SK-N-SH (cell line): ENCODE results near the gene KRT3. TPM values are rescaled to one million over a fixed set of nuclear protein-coding genes. Genes with fewer than 3 reads are reported as not detected.

ENCODE experiments used
- CTCF ChIA-PET: fragments of 300-600, 350-600 bp; formaldehyde crosslinking; extraction: SDS; loops from one replicate; lab custom pipeline; 2021; lab: Yijun Ruan, JAX
- POLR2A ChIA-PET: fragments of 350-600 bp; sonication (Branson Sonifier 250); formaldehyde crosslinking; extraction: SDS; loops from one replicate; lab custom pipeline; 2020; ENCODE audit warnings: antibody characterized with exemption, inconsistent platforms; lab: Yijun Ruan, JAX
- DNase-seq: peaks from one replicate; pipeline ENCODE4 v3.0.0; 2012
- H2AFZ ChIP-seq: fragments of 200-600 bp; sonication (generic); 2 replicates; pipeline ENCODE4 v1.8.1; 2016; ENCODE audit warnings: antibody characterized with exemption, mild to moderate bottlenecking, low read depth
- H3F3A ChIP-seq: fragments of 200-600 bp; sonication (generic); replicated peaks from 2 replicates; pipeline ENCODE3; 2016; ENCODE audit warnings: antibody characterized with exemption, mild to moderate bottlenecking; ENCODE audit not compliant: insufficient read depth
- H3K27ac ChIP-seq, 2 experiments: fragments of 200-500 bp in 1 of 2; fragments of 200-600 bp in 1 of 2; sonication (Bioruptor generic) in 1 of 2; sonication (generic), shearing (Covaris generic) in 1 of 2; 2 replicates each; pipeline versions ENCODE4 v1.5.1 to v1.6.1; 2014 to 2016; ENCODE audit warnings: low read depth in 2 of 2, inconsistent platforms in 1 of 2, low read length in 1 of 2, mild to moderate bottlenecking in 1 of 2, mixed read lengths in 1 of 2
- H3K27me3 ChIP-seq: fragments of 200-600 bp; sonication (generic), shearing (Covaris generic); 2 replicates; pipeline ENCODE4 v1.6.1; 2016; ENCODE audit warnings: mixed run types; ENCODE audit not compliant: insufficient read depth
- H3K36me3 ChIP-seq, 2 experiments: fragments of 200-500 bp in 1 of 2; fragments of 200-600 bp in 1 of 2; sonication (Bioruptor generic) in 1 of 2; sonication (generic) in 1 of 2; replicated peaks in 1 of 2; 2 replicates each; pipeline versions ENCODE3 to v1.5.1; 2014 to 2016; ENCODE audit warnings: low read length in 1 of 2, mild to moderate bottlenecking in 1 of 2; ENCODE audit not compliant: insufficient read depth in 2 of 2, control insufficient read depth in 1 of 2
- H3K4me1 ChIP-seq, 2 experiments: fragments of 200-500 bp in 1 of 2; fragments of 200-600 bp in 1 of 2; sonication (Bioruptor generic) in 1 of 2; sonication (generic), shearing (Covaris generic) in 1 of 2; 2 replicates each; pipeline versions ENCODE4 v1.5.1 to v1.6.1; 2014 to 2016; ENCODE audit warnings: low read depth in 1 of 2, low read length in 1 of 2, mixed run types in 1 of 2; ENCODE audit not compliant: insufficient read depth in 2 of 2, control insufficient read depth in 1 of 2
- H3K4me2 ChIP-seq: fragments of 200-600 bp; sonication (generic), shearing (Covaris generic); 2 replicates; pipeline ENCODE4 v1.6.1; 2017; ENCODE audit warnings: mixed run types
- H3K4me3 ChIP-seq, 2 experiments: fragments of 200-500 bp in 1 of 2; fragments of 200-600 bp in 1 of 2; sonication (Bioruptor generic) in 1 of 2; sonication (generic), shearing (Covaris generic) in 1 of 2; 2 replicates each; pipeline versions ENCODE4 v1.5.1 to v1.8.1; 2014 to 2016; ENCODE audit warnings: low read depth in 2 of 2, inconsistent platforms in 1 of 2, low read length in 1 of 2, mild to moderate bottlenecking in 1 of 2, mixed read lengths in 1 of 2, moderate library complexity in 1 of 2
- H3K79me2 ChIP-seq: fragments of 200-600 bp; sonication (generic); 2 replicates; pipeline ENCODE4 v1.8.1; 2017; ENCODE audit warnings: mild to moderate bottlenecking; ENCODE audit not compliant: insufficient read depth
- H3K9ac ChIP-seq: fragments of 200-600 bp; sonication (generic); 2 replicates; pipeline ENCODE4 v1.6.1; 2017; ENCODE audit warnings: mixed run types
- H3K9me2 ChIP-seq: fragments of 200-600 bp; sonication (generic); 2 replicates; pipeline ENCODE4 v1.6.1; 2017; ENCODE audit warnings: mixed run types
- H3K9me3 ChIP-seq: fragments of 200-600 bp; sonication (generic); 2 replicates; pipeline ENCODE4 v1.6.1; 2017; ENCODE audit warnings: mixed run types, mild to moderate bottlenecking, moderate library complexity
- H4K20me1 ChIP-seq: fragments of 200-600 bp; sonication (generic); 2 replicates; pipeline ENCODE4 v1.6.1; 2017; ENCODE audit warnings: mild to moderate bottlenecking, mixed run types; ENCODE audit not compliant: insufficient read depth
- ELF1 ChIP-seq: IDR thresholded peaks from 2 replicates; pipeline ENCODE4 v1.4.0; 2012
- EZH2phosphoT487 ChIP-seq: fragments of 200-600 bp; sonication (generic); IDR thresholded peaks from 2 replicates; pipeline ENCODE4 v1.6.1; 2017; ENCODE audit warnings: low read depth, mixed run types, mild to moderate bottlenecking, antibody characterized with exemption, moderate library complexity, borderline replicate concordance
- FOSL2 ChIP-seq: IDR thresholded peaks from 2 replicates; pipeline ENCODE4 v1.4.0; 2012; ENCODE audit warnings: low read depth, mild to moderate bottlenecking, moderate library complexity, borderline replicate concordance
- FOXJ3 ChIP-seq: sonication (generic); formaldehyde crosslinking; IDR thresholded peaks from 2 replicates; pipeline ENCODE4 v1.5.1; 2020; ENCODE audit warnings: mild to moderate bottlenecking, missing genetic modification reagents
- GABPA ChIP-seq: IDR thresholded peaks from 2 replicates; pipeline ENCODE4 v1.4.0; 2012; ENCODE audit warnings: low read depth, mild to moderate bottlenecking
- IRF3 ChIP-seq: fragments of 150-350 bp; IDR thresholded peaks from 2 replicates; pipeline ENCODE4 v1.6.1; 2016; ENCODE audit warnings: mild to moderate bottlenecking, low read depth, low read length
- MEF2A ChIP-seq: IDR thresholded peaks from 2 replicates; pipeline ENCODE4 v1.4.0; 2012; ENCODE audit warnings: low read depth, borderline replicate concordance
- NFIC ChIP-seq: IDR thresholded peaks from 2 replicates; pipeline ENCODE4 v1.4.0; 2012; ENCODE audit warnings: borderline replicate concordance
- NRF1 ChIP-seq: IDR thresholded peaks from 2 replicates; pipeline ENCODE4 v1.6.1; 2012; ENCODE audit warnings: low read depth, mild to moderate bottlenecking, low read length
- PBX3 ChIP-seq: IDR thresholded peaks from 2 replicates; pipeline ENCODE4; 2012
- RAD21 ChIP-seq: IDR thresholded peaks from 2 replicates; pipeline ENCODE4 v1.6.1; 2012; ENCODE audit warnings: mild to moderate bottlenecking, low read length
- RCOR1 ChIP-seq: fragments of 150-350 bp; IDR thresholded peaks from 2 replicates; pipeline ENCODE4 v1.6.1; 2017; ENCODE audit warnings: antibody characterized with exemption, low read length
- RXRA ChIP-seq: IDR thresholded peaks from 2 replicates; pipeline ENCODE4 v1.4.0; 2012; ENCODE audit warnings: low read depth, mild to moderate bottlenecking, borderline replicate concordance
- USF2 ChIP-seq: fragments of 150-350 bp; IDR thresholded peaks from 2 replicates; pipeline ENCODE4 v1.6.1; 2017; ENCODE audit warnings: antibody characterized with exemption, low read length, low read depth, borderline replicate concordance
- ZBTB33 ChIP-seq: IDR thresholded peaks from 2 replicates; pipeline ENCODE4 v1.4.0; 2012; ENCODE audit warnings: low read depth, borderline replicate concordance
- WGBS: methylation state at CpG from one replicate; pipeline ENCODE4 v1.1.6; 2017; ENCODE audit warnings: low lambda C conversion rate; 5-methylcytosine and 5-hydroxymethylcytosine counted together
- polyA plus RNA-seq, 3 experiments: library from polyadenylated mRNA; depleted of rRNA; stranded (reverse); fragments of >200 nt; gene quantifications; 2 replicates each; pipeline ENCODE4 v1.2.3, GENCODE V29; 2012

The KRT3 gene
- polyA plus RNA-seq, 1 of the 3 experiments (the other 2 are of a cell fraction) = not detected

GRCh38 chr12:52800259-52800917, 4.5 kb upstream of the KRT3 start:
- Histone ChIP-seq H3K27ac (no peak overlapping the region), H3K27me3 (peaks cover 8% of the 10 kb centered on the region; the same call in 1 of the 2 replicates)
- no peak for TF ChIP-seq NRF1
- no peak for TF ChIP-seq NFIC
- TF ChIP-seq USF2 = no peak
- TF ChIP-seq IRF3 = no peak
- no peak for TF ChIP-seq ELF1
- TF ChIP-seq GABPA = no peak
- no peak for TF ChIP-seq RCOR1
- no peak for TF ChIP-seq FOXJ3 (CRISPR knock-in tag)
- TF ChIP-seq, all 33 proteins: peak for 0
- H3K36me3 ChIP-seq = no peaks in the 10 kb centered on the region
- no peaks in the 10 kb centered on the region for H3K79me2 ChIP-seq
- no peaks in the 10 kb centered on the region for H3K9me2 ChIP-seq
- no peak overlapping the region for H3K4me3 ChIP-seq
- ChIA-PET CTCF (interaction anchor here (1.4 kb wide), 1 partner anchor 79 kb away, joined by 5 read pairs; no protein-coding TSS in a partner anchor), POLR2A (no interaction called here)
- H3K9me3 ChIP-seq = no peaks in the 10 kb centered on the region
- no peak overlapping the region for H2AFZ ChIP-seq
- no peaks in the 10 kb centered on the region for H3K4me1 ChIP-seq
- H4K20me1 ChIP-seq = no peaks in the 10 kb centered on the region
- no peak overlapping the region; the same call in 1 of the 2 replicates for H3K4me2 ChIP-seq
- H3F3A ChIP-seq = peaks cover 3% of the 10 kb centered on the region
- H3K9ac ChIP-seq = no peak overlapping the region
- WGBS = 26% methylated on average over 1 of the region's 1 CpG
- DNase-seq = no peak

GRCh38 chr12:52799505-52800211, 3.7 kb upstream of the KRT3 start:
- CTCF ChIA-PET = interaction anchor here (1.4 kb wide), 1 partner anchor 80 kb away, joined by 5 read pairs; no protein-coding TSS in a partner anchor
- POLR2A ChIA-PET = no interaction called here

More at GRCh38 chr12:52799505-52800211, 3.7 kb upstream of the KRT3 start:
- Histone ChIP-seq H4K20me1 (no peaks in the 10 kb centered on the region), H3K27me3 (peaks cover 8% of the 10 kb centered on the region; the same call in 1 of the 2 replicates), H3K27ac (no peak overlapping the region), H3K36me3 (no peaks in the 10 kb centered on the region), H3K4me2 (no peak overlapping the region), H3K9me3 (no peaks in the 10 kb centered on the region), H3K9me2 (no peaks in the 10 kb centered on the region), H3K9ac (no peak overlapping the region), H3K4me1 (no peaks in the 10 kb centered on the region), H2AFZ (no peak overlapping the region), H3F3A (peaks cover 3% of the 10 kb centered on the region), H3K4me3 (no peak overlapping the region), H3K79me2 (no peaks in the 10 kb centered on the region)
- TF ChIP-seq PBX3 (no peak), ZBTB33 (no peak), NFIC (no peak), FOSL2 (no peak), RAD21 (no peak), IRF3 (no peak), RXRA (no peak), EZH2phosphoT487 (no peak), ELF1 (no peak), MEF2A (no peak)
- WGBS = 31% methylated on average over 5 of the region's 5 CpGs
- DNase-seq = no peak
